ENCODE measurements around the gene UBL4A.

DNA sequence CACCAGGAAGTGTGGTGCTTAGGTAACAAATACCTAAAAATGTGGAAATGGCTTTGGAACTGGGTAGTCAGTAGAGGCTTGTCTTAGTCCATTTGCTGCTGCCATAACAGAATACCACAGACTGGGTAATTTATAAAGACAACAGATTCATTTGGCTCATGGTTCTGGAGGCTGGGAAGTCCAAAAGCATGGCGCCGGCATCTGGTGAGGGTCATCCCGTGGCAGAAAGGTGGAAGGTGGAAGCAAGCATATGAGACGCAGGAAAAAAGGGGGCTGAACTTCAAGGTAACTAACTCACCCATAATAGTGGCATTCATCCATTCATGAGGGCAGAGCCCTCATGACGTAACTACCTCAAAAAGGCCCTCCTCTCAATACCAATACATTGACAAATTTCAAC, 23.0 kb upstream of the UBL4A start:
- TF ChIP-seq, protein P1, sequence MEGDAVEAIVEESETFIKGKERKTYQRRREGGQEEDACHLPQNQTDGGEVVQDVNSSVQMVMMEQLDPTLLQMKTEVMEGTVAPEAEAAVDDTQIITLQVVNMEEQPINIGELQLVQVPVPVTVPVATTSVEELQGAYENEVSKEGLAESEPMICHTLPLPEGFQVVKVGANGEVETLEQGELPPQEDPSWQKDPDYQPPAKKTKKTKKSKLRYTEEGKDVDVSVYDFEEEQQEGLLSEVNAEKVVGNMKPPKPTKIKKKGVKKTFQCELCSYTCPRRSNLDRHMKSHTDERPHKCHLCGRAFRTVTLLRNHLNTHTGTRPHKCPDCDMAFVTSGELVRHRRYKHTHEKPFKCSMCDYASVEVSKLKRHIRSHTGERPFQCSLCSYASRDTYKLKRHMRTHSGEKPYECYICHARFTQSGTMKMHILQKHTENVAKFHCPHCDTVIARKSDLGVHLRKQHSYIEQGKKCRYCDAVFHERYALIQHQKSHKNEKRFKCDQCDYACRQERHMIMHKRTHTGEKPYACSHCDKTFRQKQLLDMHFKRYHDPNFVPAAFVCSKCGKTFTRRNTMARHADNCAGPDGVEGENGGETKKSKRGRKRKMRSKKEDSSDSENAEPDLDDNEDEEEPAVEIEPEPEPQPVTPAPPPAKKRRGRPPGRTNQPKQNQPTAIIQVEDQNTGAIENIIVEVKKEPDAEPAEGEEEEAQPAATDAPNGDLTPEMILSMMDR (IDR thresholded peaks at IDR 0.05): no peak
- TF ChIP-seq POLR2A (IDR thresholded peaks at IDR 0.05): no peak

Data from uterus (tissue), 2 donors.